Activated CD4-positive, CD25-positive, alpha-beta regulatory T cell treated with anti-CD3 and anti-CD28 coated beads, Interleukin-2, amount 50 U/mL, for 72 hours (primary cell): ENCODE measurements around the gene ZNF524.
"Not testable (repeated sequence)": the region's sequence is repeated elsewhere in the genome, so short reads cannot be mapped to it uniquely, and the experiment has no call there.

Experiments used
- DNase-seq: peaks from one replicate; pipeline ENCODE4 v3.0.0; 2021

The ZNF524 gene

GRCh38 chr19:55599842-55600661 is at the start of gene ZNF524:
TSS of gene ZNF524 (plus strand) at chr19:55600288. CDS start at chr19:55602113, 1,825 bp downstream.
- DNase-seq, result peak; percentile 85

- DNase-seq, result no peak
These were observed 49.8 kb upstream of the ZNF524 start for GRCh38 chr19:55550321-55550650.

GRCh38 chr19:55552206-55552605 is 47.9 kb upstream of the ZNF524 start:
- no peak for DNase-seq

GRCh38 chr19:55552620-55553019 is 47.5 kb upstream of the ZNF524 start:
- DNase-seq, result no peak

- DNase-seq, result no peak
These were observed 46.6 kb upstream of the ZNF524 start for GRCh38 chr19:55553217-55554182.

GRCh38 chr19:55554302-55554701 is 45.8 kb upstream of the ZNF524 start:
- DNase-seq, result no peak

- no peak for DNase-seq
These were observed 45.3 kb upstream of the ZNF524 start for GRCh38 chr19:55554741-55555152.

- DNase-seq, result no peak
These were observed 40.4 kb upstream of the ZNF524 start for GRCh38 chr19:55559684-55560083.

GRCh38 chr19:55563261-55563690 is 36.8 kb upstream of the ZNF524 start:
- DNase-seq, result no peak

- no peak for DNase-seq
These were observed 33.3 kb upstream of the ZNF524 start for GRCh38 chr19:55566823-55567222.

- DNase-seq, result no peak
These were observed 32.3 kb upstream of the ZNF524 start for GRCh38 chr19:55567708-55568328.

GRCh38 chr19:55569477-55569876 is 30.6 kb upstream of the ZNF524 start:
- not testable (repeated sequence) for DNase-seq

- not testable (repeated sequence) for DNase-seq
These were observed 26.2 kb upstream of the ZNF524 start for GRCh38 chr19:55573929-55574328.

GRCh38 chr19:55576746-55577145 is 23.3 kb upstream of the ZNF524 start:
- no peak for DNase-seq

- DNase-seq, result no peak
These were observed 21.9 kb upstream of the ZNF524 start for GRCh38 chr19:55578031-55578760.

GRCh38 chr19:55578761-55579747 is 21.0 kb upstream of the ZNF524 start:
- DNase-seq, result no peak

- DNase-seq, result no peak
These were observed 20.1 kb upstream of the ZNF524 start for GRCh38 chr19:55579766-55580621.

GRCh38 chr19:55580628-55581144 is 19.4 kb upstream of the ZNF524 start, which contains the start of gene ZNF579:
TSS of gene ZNF579 (minus strand) at chr19:55580848. CDS start at chr19:55579639, 1,209 bp downstream.
- peak; percentile 70 for DNase-seq

- DNase-seq, result no peak
These were observed 18.8 kb upstream of the ZNF524 start for GRCh38 chr19:55581145-55581822.
